Kidney epithelial cell (primary cell): ENCODE measurements around the gene OTUD5. TPM values are rescaled to one million over a fixed set of nuclear protein-coding genes. Genes with fewer than 3 reads are reported as not detected.

ENCODE experiments used
- DNase-seq: peaks from one replicate; pipeline ENCODE4 v3.0.0-alpha.2; 2010; ENCODE audit warnings: low read depth
- H3K27me3 ChIP-seq: 2 replicates; pipeline ENCODE4 v1.6.0; 2011; ENCODE audit warnings: low read length; ENCODE audit not compliant: control insufficient read depth, insufficient read depth
- H3K36me3 ChIP-seq: 2 replicates; pipeline ENCODE4 v1.5.1; 2011; ENCODE audit warnings: low read length; ENCODE audit not compliant: control insufficient read depth, insufficient read depth
- H3K4me3 ChIP-seq: 2 replicates; pipeline ENCODE4 v1.5.1; 2011; ENCODE audit warnings: low read depth, mild to moderate bottlenecking, control low read depth, low read length
- CTCF ChIP-seq: IDR thresholded peaks from 2 replicates; pipeline ENCODE4 v1.5.1; 2011; ENCODE audit warnings: mild to moderate bottlenecking, moderate library complexity, low read length, control low read depth, inconsistent platforms; ENCODE audit not compliant: insufficient read depth, poor library complexity, severe bottlenecking
- total RNA-seq: library from RNA; depleted of rRNA; stranded (reverse); fragments of >200 nt; gene quantifications from 2 replicates; pipeline ENCODE4 v1.2.3, GENCODE V29; 2015

OTUD5 gene
- total RNA-seq, 1 donor from 2014 or later = 51.7 TPM

GRCh38 chrX:48938721-48939425, 18.5 kb downstream of the OTUD5 start:
- DNase-seq = no peak
- no peak for TF ChIP-seq CTCF
- Histone ChIP-seq H3K36me3 (no peaks in the 10 kb centered on the region), H3K27me3 (no peaks in the 10 kb centered on the region), H3K4me3 (no peak overlapping the region)

DNA sequence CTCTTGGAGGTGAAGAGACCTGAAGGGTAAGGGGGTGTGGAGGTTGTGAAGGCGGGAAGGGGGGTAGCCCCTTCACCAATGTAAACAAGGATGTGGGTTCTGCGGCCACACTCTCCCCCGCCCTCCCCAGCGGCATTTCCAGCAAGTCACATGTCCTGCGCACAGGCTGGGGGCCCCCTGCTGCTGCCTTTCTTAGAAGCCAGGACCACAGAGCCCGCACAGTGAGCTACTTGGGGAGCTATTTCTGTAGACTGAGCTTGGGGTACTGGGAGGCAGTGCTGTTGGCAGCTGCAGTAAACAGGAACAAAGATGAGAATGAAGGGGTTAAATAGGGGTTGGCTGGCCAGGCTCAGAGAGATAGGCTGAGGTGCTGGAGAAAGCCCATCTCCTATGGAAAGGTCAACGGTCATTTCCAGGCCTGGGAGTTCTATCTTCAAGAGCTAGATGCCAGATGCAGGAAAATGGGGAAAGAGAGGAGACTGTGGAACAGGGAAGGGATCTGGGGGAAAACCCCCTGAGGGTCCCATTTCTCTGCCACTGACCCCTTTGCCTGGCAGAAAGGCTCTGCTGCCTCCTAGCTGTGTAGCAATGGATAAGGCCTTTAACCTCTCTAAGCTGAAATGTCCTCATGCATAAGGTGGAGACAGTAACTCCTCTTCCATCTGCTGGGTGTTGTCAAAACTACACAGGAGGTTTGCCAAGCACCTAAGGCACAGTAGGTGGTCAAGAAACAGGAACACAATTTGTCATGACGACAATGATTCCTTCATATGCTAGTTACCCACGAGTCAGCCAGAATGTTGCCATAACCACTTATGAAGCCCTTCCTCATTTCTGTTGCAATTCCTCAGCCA, 20.1 kb downstream of the OTUD5 start:
- Histone ChIP-seq H3K4me3 (no peak overlapping the region), H3K36me3 (no peaks in the 10 kb centered on the region), H3K27me3 (no peaks in the 10 kb centered on the region)
- TF ChIP-seq CTCF = no peak
- DNase-seq = no peak

DNA sequence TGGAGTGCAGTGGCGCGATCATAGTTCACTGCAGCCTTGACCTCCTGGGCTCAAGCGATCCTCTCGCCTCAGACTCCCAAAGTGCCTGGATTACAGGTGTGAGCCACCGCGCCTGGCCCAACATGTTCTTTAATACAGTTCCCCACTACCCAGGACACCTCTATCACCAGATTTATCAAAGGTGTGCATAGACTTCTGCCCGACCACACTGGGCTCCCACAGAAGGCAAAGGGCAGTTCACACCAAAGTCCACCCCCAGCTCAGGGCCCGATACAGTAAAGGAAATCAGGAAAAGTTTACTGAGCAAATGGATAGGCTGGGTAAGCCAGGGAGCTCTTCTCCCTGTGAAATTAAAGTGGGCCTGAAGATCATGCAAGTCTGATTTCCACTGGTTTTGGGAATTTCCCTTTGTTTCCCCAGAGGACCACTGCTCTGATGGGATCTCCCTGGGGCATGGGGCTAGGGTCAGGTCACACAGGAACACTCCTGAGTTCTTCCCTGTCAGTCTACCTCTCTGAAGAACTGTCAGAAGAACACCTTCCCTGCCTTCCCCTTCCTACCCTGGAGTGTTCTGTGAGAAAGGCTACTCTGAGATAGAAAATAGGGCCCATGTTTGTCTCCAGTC, 20.9 kb downstream of the OTUD5 start:
- TF ChIP-seq CTCF = no peak
- Histone ChIP-seq H3K27me3 (no peaks in the 10 kb centered on the region), H3K4me3 (no peak overlapping the region), H3K36me3 (no peaks in the 10 kb centered on the region)
- no peak for DNase-seq

GRCh38 chrX:48935301-48935670, 22.1 kb downstream of the OTUD5 start:
- H3K27me3 ChIP-seq = no peaks in the 10 kb centered on the region
- DNase-seq = no peak
- H3K36me3 ChIP-seq = no peaks in the 10 kb centered on the region
- TF ChIP-seq CTCF = no peak
- no peak overlapping the region for H3K4me3 ChIP-seq

DNA sequence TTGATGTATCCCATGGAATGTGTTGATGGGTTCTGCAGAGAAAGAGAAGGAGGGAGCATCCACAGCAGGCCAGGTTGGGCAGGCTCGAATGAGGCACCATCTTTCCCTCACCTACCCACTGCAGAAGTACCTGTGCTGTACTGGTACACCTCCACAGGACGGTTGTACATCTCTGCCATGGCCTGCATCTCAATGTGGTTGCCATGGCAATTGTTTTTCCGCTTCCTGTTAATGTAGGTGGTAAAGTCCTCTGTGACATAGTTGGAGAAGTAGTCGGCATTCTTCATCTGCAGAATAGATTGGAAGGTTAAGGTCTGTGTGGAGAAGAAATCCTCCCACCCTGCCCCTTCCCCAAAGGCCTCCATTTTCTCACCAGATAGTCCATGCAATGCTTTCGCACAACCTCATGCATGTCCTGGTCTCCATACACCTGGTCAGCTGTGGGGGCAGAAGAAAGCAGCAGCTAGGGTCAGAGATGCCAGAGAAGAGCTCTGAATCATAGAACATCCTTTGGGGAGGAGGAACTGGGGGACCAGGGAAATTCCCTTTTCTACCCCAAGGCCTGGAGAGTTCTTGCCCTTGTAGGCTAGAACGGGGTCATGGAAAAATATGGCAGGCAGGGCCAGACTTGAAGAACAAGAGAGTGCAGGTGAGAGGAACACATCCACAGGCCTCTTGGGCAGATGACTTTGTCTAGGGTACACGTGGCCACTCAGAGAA, 22.7 kb downstream of the OTUD5 start:
- TF ChIP-seq CTCF = no peak
- Histone ChIP-seq H3K4me3 (no peak overlapping the region), H3K36me3 (no peaks in the 10 kb centered on the region), H3K27me3 (no peaks in the 10 kb centered on the region)
- no peak for DNase-seq
